Large intestine (tissue), 3 donors: Measurements from ENCODE around the gene SIPA1. TPM values are rescaled to one million over a fixed set of nuclear protein-coding genes. Genes with fewer than 3 reads are reported as not detected.
A peak's percentile ranks its signal among the peaks of the same experiment; 100 is the strongest.

ENCODE experiments used
- DNase-seq, 2 donors: peaks; one replicate each; pipeline versions ENCODE4 v3.0.0 to v3.0.0-alpha.2; 2013
- H3K27ac ChIP-seq: one replicate; pipeline ENCODE4 v1.5.1; 2013; ENCODE audit warnings: low read length
- H3K27me3 ChIP-seq: 2 replicates; pipeline ENCODE4 v1.6.1; 2013; ENCODE audit warnings: low read length; ENCODE audit not compliant: control insufficient read depth, insufficient read depth
- H3K36me3 ChIP-seq: 2 replicates; pipeline ENCODE4 v1.6.1; 2013; ENCODE audit warnings: low read length; ENCODE audit not compliant: control insufficient read depth, insufficient read depth
- H3K4me1 ChIP-seq: one replicate; pipeline ENCODE4 v1.6.1; 2013; ENCODE audit warnings: low read length; ENCODE audit not compliant: control insufficient read depth, insufficient read depth
- H3K4me3 ChIP-seq: one replicate; pipeline ENCODE4 v1.5.1; 2013; ENCODE audit warnings: low read length
- H3K9me3 ChIP-seq: one replicate; pipeline ENCODE4 v1.6.1; 2013; ENCODE audit warnings: mild to moderate bottlenecking, low read depth, low read length, moderate library complexity; ENCODE audit not compliant: control insufficient read depth
- WGBS: methylation state at CpG from one replicate; pipeline ENCODE4 v1.1.5; 2013; ENCODE audit warnings: low lambda C conversion rate; ENCODE audit not compliant: insufficient coverage; 5-methylcytosine and 5-hydroxymethylcytosine counted together
- polyA plus RNA-seq: library from polyadenylated mRNA; unstranded; fragments of 120-200 nt; gene quantifications from one replicate; pipeline ENCODE4 v1.2.1, GENCODE V29; 2013

Gene SIPA1
- polyA plus RNA-seq, 1 donor = 26.4 TPM

- H3K4me1 ChIP-seq = peaks cover 45% of the 10 kb centered on the region
- no peak for DNase-seq
- no peaks in the 10 kb centered on the region for H3K27me3 ChIP-seq
- H3K36me3 ChIP-seq = peaks cover 63% of the 10 kb centered on the region
- H3K27ac ChIP-seq = no peak overlapping the region
- WGBS = no CpG with 5 or more reads among the region's 6 CpGs
- no peak overlapping the region for H3K4me3 ChIP-seq
- H3K9me3 ChIP-seq = peaks cover 4% of the 10 kb centered on the region
These were observed 27.5 kb upstream of the SIPA1 start for GRCh38 chr11:65610404-65610803.

GRCh38 chr11:65611028-65611757 is 26.7 kb upstream of the SIPA1 start:
- H3K4me1 ChIP-seq = peaks cover 45% of the 10 kb centered on the region
- H3K9me3 ChIP-seq = peaks cover 4% of the 10 kb centered on the region
- no peak for DNase-seq
- H3K27me3 ChIP-seq = no peaks in the 10 kb centered on the region
- peak overlapping the region; percentile 98 for H3K4me3 ChIP-seq
- no CpG with 5 or more reads among the region's 10 CpGs for WGBS
- H3K27ac ChIP-seq = no peak overlapping the region
- peaks cover 56% of the 10 kb centered on the region for H3K36me3 ChIP-seq

GRCh38 chr11:65611758-65612603 is 25.9 kb upstream of the SIPA1 start:
- Histone ChIP-seq H3K4me1 (peaks cover 50% of the 10 kb centered on the region), H3K27ac (no peak overlapping the region), H3K27me3 (no peaks in the 10 kb centered on the region), H3K4me3 (peak overlapping the region; percentile 98), H3K36me3 (peaks cover 50% of the 10 kb centered on the region), H3K9me3 (peaks cover 4% of the 10 kb centered on the region)
- WGBS = no CpG with 5 or more reads among the region's 12 CpGs
- no peak for DNase-seq

- peak overlapping the region; percentile 98 for H3K4me3 ChIP-seq
- H3K9me3 ChIP-seq = no peaks in the 10 kb centered on the region
- peaks cover 51% of the 10 kb centered on the region for H3K4me1 ChIP-seq
These were observed 25.2 kb upstream of the SIPA1 start for GRCh38 chr11:65612691-65613090.

GRCh38 chr11:65613091-65613928 is 24.6 kb upstream of the SIPA1 start:
- Histone ChIP-seq H3K9me3 (no peaks in the 10 kb centered on the region), H3K4me1 (peaks cover 45% of the 10 kb centered on the region), H3K27ac (peak overlapping the region; percentile 99), H3K36me3 (peaks cover 52% of the 10 kb centered on the region), H3K4me3 (peak overlapping the region; percentile 98), H3K27me3 (no peaks in the 10 kb centered on the region)
- no peak for DNase-seq
- no CpG with 5 or more reads among the region's 43 CpGs for WGBS

More at GRCh38 chr11:65612691-65613090, 25.2 kb upstream of the SIPA1 start:
- WGBS = no CpG with 5 or more reads among the region's 7 CpGs
- DNase-seq = no peak
- H3K27me3 ChIP-seq = no peaks in the 10 kb centered on the region
- H3K27ac ChIP-seq = no peak overlapping the region
- H3K36me3 ChIP-seq = peaks cover 52% of the 10 kb centered on the region

- Histone ChIP-seq H3K36me3 (peaks cover 57% of the 10 kb centered on the region), H3K4me3 (peak within 1 kb of the TSS; percentile 98)
These were observed 22.5 kb upstream of the SIPA1 start, which contains the start of gene PCNX3 for GRCh38 chr11:65615229-65615949. Gene PCNX3 (plus strand): TSS chr11:65615776. CDS start chr11:65616312, 536 bp downstream.

GRCh38 chr11:65615950-65616574 is 21.8 kb upstream of the SIPA1 start:
- Histone ChIP-seq H3K4me1 (peaks cover 34% of the 10 kb centered on the region), H3K27me3 (no peaks in the 10 kb centered on the region), H3K4me3 (peak overlapping the region; percentile 88), H3K27ac (peak overlapping the region; percentile 75), H3K36me3 (peaks cover 57% of the 10 kb centered on the region), H3K9me3 (no peaks in the 10 kb centered on the region)
- peak in 1 of 2 donors; percentile 46 for DNase-seq
- no CpG with 5 or more reads among the region's 50 CpGs for WGBS

More at GRCh38 chr11:65615229-65615949, 22.5 kb upstream of the SIPA1 start, which contains the start of gene PCNX3:
- H3K27ac ChIP-seq = peak within 1 kb of the TSS; percentile 99
- peak; percentile 100 for DNase-seq
- H3K9me3 ChIP-seq = no peaks in the 10 kb centered on the region
- H3K27me3 ChIP-seq = no peaks in the 10 kb centered on the region
- peaks cover 41% of the 10 kb centered on the region for H3K4me1 ChIP-seq
- no CpG with 5 or more reads among the region's 55 CpGs for WGBS

- H3K4me3 ChIP-seq = peak overlapping the region; percentile 88
- H3K4me1 ChIP-seq = peaks cover 29% of the 10 kb centered on the region
- no peaks in the 10 kb centered on the region for H3K9me3 ChIP-seq
- no peak overlapping the region for H3K27ac ChIP-seq
- H3K27me3 ChIP-seq = no peaks in the 10 kb centered on the region
- no CpG with 5 or more reads among the region's 10 CpGs for WGBS
- DNase-seq = no peak
- peaks cover 59% of the 10 kb centered on the region for H3K36me3 ChIP-seq
These were observed 21.3 kb upstream of the SIPA1 start for GRCh38 chr11:65616575-65617001.

GRCh38 chr11:65617136-65617850 is 20.6 kb upstream of the SIPA1 start:
- H3K9me3 ChIP-seq = no peaks in the 10 kb centered on the region
- no peak for DNase-seq
- H3K4me3 ChIP-seq = peak overlapping the region; percentile 88
- no CpG with 5 or more reads among the region's 17 CpGs for WGBS
- H3K36me3 ChIP-seq = peaks cover 60% of the 10 kb centered on the region
- peaks cover 23% of the 10 kb centered on the region for H3K4me1 ChIP-seq
- H3K27ac ChIP-seq = no peak overlapping the region
- H3K27me3 ChIP-seq = no peaks in the 10 kb centered on the region
